Measurements from ENCODE around the gene CHSY1. TPM values are rescaled to one million over a fixed set of nuclear protein-coding genes. Genes with fewer than 3 reads are reported as not detected.

Gene CHSY1
- total RNA-seq, 1 experiment from 2014 or later, result 29.8 TPM

DNA sequence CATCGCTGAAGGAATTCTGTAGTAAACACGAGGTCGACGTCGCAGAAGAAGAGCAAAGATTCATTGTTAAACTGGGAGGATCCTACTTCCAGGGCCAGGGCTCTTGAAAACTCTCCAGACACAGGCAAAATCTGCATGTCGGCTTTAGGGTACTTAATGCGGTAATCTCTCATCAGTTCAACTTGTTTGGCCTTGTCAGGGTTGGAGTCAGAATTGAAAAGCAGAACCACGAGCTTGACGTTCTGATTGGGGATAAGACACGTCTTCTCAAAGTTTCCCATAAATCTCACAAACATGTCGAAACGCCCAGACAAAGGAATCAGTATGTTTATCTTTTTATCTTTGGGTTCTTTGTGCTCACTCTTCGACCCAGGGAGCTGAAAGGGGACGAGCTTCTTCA is 74.0 kb downstream of the CHSY1 start:
- intact Hi-C loops (cut with micrococcal nuclease), result no loop called here
- no peak overlapping the region for H3K4me3 Mint-ChIP-seq (ENCODE audit: unreplicated experiment)
- ChIA-PET POLR2A (no interaction called here), CTCF (interaction anchor here (1.6 kb wide), 1 partner anchor 21 kb away, joined by 5 read pairs; no protein-coding TSS in a partner anchor)
- H3K27ac Mint-ChIP-seq (ENCODE audit: low read depth, unreplicated experiment), result peak overlapping the region; percentile 8
- no TSS peak for BruUV-seq (replicated peaks)
- DNase-seq (ENCODE audit: unreplicated experiment), result no peak
- no peaks in the 10 kb centered on the region for H3K9me3 Mint-ChIP-seq (ENCODE audit: unreplicated experiment)
- TF ChIP-seq, protein P1, sequence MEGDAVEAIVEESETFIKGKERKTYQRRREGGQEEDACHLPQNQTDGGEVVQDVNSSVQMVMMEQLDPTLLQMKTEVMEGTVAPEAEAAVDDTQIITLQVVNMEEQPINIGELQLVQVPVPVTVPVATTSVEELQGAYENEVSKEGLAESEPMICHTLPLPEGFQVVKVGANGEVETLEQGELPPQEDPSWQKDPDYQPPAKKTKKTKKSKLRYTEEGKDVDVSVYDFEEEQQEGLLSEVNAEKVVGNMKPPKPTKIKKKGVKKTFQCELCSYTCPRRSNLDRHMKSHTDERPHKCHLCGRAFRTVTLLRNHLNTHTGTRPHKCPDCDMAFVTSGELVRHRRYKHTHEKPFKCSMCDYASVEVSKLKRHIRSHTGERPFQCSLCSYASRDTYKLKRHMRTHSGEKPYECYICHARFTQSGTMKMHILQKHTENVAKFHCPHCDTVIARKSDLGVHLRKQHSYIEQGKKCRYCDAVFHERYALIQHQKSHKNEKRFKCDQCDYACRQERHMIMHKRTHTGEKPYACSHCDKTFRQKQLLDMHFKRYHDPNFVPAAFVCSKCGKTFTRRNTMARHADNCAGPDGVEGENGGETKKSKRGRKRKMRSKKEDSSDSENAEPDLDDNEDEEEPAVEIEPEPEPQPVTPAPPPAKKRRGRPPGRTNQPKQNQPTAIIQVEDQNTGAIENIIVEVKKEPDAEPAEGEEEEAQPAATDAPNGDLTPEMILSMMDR (IDR thresholded peaks at IDR 0.05; ENCODE audit: unreplicated experiment), result no peak
- no peaks in the 10 kb centered on the region for H3K27me3 Mint-ChIP-seq (ENCODE audit: insufficient read depth, unreplicated experiment)
- peaks cover 31% of the 10 kb centered on the region for H3K36me3 Mint-ChIP-seq (ENCODE audit: insufficient read depth, unreplicated experiment)
- H3K4me1 Mint-ChIP-seq (ENCODE audit: insufficient read depth, unreplicated experiment), result no peaks in the 10 kb centered on the region

GRCh38 chr15:101176625-101177024 is 75.2 kb downstream of the CHSY1 start:
- H3K36me3 Mint-ChIP-seq (ENCODE audit: insufficient read depth, unreplicated experiment), result peaks cover 31% of the 10 kb centered on the region
- no TSS peak for BruUV-seq (replicated peaks)
- ChIA-PET CTCF (interaction anchor here (0.6 to 0.8 kb wide), 2 partner anchors 16 to 75 kb away, joined by 4 to 6 read pairs; partner anchors contain the start of gene CHSY1), POLR2A (interaction anchor here (1.6 kb wide), 1 partner anchor 49 kb away, joined by 4 read pairs; no protein-coding TSS in a partner anchor)
- peak; percentile 46 for DNase-seq (ENCODE audit: unreplicated experiment)
- H3K4me1 Mint-ChIP-seq (ENCODE audit: insufficient read depth, unreplicated experiment), result no peaks in the 10 kb centered on the region
- H3K27ac Mint-ChIP-seq (ENCODE audit: low read depth, unreplicated experiment), result peak overlapping the region; percentile 46
- TF ChIP-seq, protein P1 (IDR thresholded peaks at IDR 0.05; ENCODE audit: unreplicated experiment), result no peak
- H3K4me3 Mint-ChIP-seq (ENCODE audit: unreplicated experiment), result no peak overlapping the region
- H3K27me3 Mint-ChIP-seq (ENCODE audit: insufficient read depth, unreplicated experiment), result no peaks in the 10 kb centered on the region
- H3K9me3 Mint-ChIP-seq (ENCODE audit: unreplicated experiment), result no peaks in the 10 kb centered on the region
- intact Hi-C loops (cut with micrococcal nuclease), result no loop called here

DNA sequence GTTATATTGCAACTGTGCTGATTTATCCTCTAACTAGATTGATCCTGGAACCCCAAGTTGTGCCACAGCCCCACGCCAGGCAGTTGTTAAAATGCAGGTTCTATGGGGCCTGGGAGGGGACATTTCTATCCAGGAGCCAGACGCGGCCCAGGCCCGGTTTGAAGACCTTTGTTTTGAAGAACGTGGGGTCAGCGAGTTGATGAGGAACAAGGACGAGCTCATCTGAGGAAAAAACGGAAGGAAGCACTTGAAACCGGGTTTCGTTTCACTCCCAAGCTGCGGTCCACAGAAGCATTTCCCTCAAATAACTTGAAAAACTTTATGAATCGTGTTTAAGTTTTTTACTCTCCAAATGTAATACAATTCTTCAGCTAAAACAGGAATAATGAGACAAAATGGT is 76.4 kb downstream of the CHSY1 start:
- ChIA-PET CTCF (no interaction called here), POLR2A (interaction anchor here (1.6 kb wide), 1 partner anchor 47 kb away, joined by 4 read pairs; no protein-coding TSS in a partner anchor)
- no TSS peak for BruUV-seq (replicated peaks)
- no peak overlapping the region for H3K27ac Mint-ChIP-seq (ENCODE audit: low read depth, unreplicated experiment)
- TF ChIP-seq, protein P1 (IDR thresholded peaks at IDR 0.05; ENCODE audit: unreplicated experiment), result no peak
- intact Hi-C loops (cut with micrococcal nuclease), result no loop called here
- no peaks in the 10 kb centered on the region for H3K9me3 Mint-ChIP-seq (ENCODE audit: unreplicated experiment)
- no peaks in the 10 kb centered on the region for H3K27me3 Mint-ChIP-seq (ENCODE audit: insufficient read depth, unreplicated experiment)
- no peak overlapping the region for H3K4me3 Mint-ChIP-seq (ENCODE audit: unreplicated experiment)
- DNase-seq (ENCODE audit: unreplicated experiment), result no peak
- peaks cover 31% of the 10 kb centered on the region for H3K36me3 Mint-ChIP-seq (ENCODE audit: insufficient read depth, unreplicated experiment)
- peaks cover 8% of the 10 kb centered on the region for H3K4me1 Mint-ChIP-seq (ENCODE audit: insufficient read depth, unreplicated experiment)

GRCh38 chr15:101174152-101174920 is 77.5 kb downstream of the CHSY1 start:
- BruUV-seq (replicated peaks), result no TSS peak
- Mint-ChIP-seq H3K9me3 (ENCODE audit: unreplicated experiment) (no peaks in the 10 kb centered on the region), H3K4me3 (ENCODE audit: unreplicated experiment) (no peak overlapping the region), H3K27ac (ENCODE audit: low read depth, unreplicated experiment) (peak overlapping the region; percentile 64), H3K36me3 (ENCODE audit: insufficient read depth, unreplicated experiment) (peaks cover 31% of the 10 kb centered on the region), H3K27me3 (ENCODE audit: insufficient read depth, unreplicated experiment) (no peaks in the 10 kb centered on the region), H3K4me1 (ENCODE audit: insufficient read depth, unreplicated experiment) (peaks cover 14% of the 10 kb centered on the region)
- DNase-seq (ENCODE audit: unreplicated experiment), result no peak
- ChIA-PET POLR2A (no interaction called here), CTCF (no interaction called here)
- TF ChIP-seq, protein P1 (IDR thresholded peaks at IDR 0.05; ENCODE audit: unreplicated experiment), result no peak
- intact Hi-C loops (cut with micrococcal nuclease), result no loop called here
